ENCODE measurements around the gene PBLD.
"Not testable (repeated sequence)": the region's sequence is repeated elsewhere in the genome, so short reads cannot be mapped to it uniquely, and the experiment has no call there.

Gene PBLD

GRCh38 chr10:68277814-68278213 lies 54.9 kb downstream of the PBLD start:
- DNase-seq: not testable (repeated sequence)

GRCh38 chr10:68276224-68276623 lies 56.5 kb downstream of the PBLD start:
- DNase-seq: no peak

GRCh38 chr10:68275600-68276126 lies 57.1 kb downstream of the PBLD start:
- no peak for DNase-seq

GRCh38 chr10:68272833-68273232 lies 59.9 kb downstream of the PBLD start:
- no peak for DNase-seq

- DNase-seq: no peak
Measured at GRCh38 chr10:68271196-68271882, 61.4 kb downstream of the PBLD start.

GRCh38 chr10:68269562-68270290 lies 63.0 kb downstream of the PBLD start:
- no peak for DNase-seq

- no peak for DNase-seq
Measured at GRCh38 chr10:68261132-68261856, 71.4 kb downstream of the PBLD start.

- no peak for DNase-seq
Measured at GRCh38 chr10:68253346-68253745, 79.4 kb downstream of the PBLD start.

- no peak for DNase-seq
Measured at GRCh38 chr10:68251625-68252495, 80.9 kb downstream of the PBLD start.

GRCh38 chr10:68251151-68251550 lies 81.6 kb downstream of the PBLD start:
- no peak for DNase-seq

- no peak for DNase-seq
Measured at GRCh38 chr10:68249297-68249696, 83.4 kb downstream of the PBLD start.

GRCh38 chr10:68247931-68248330 lies 84.8 kb downstream of the PBLD start:
- DNase-seq: no peak

- not testable (repeated sequence) for DNase-seq
Measured at GRCh38 chr10:68246397-68246796, 86.3 kb downstream of the PBLD start.

- DNase-seq: no peak
Measured at GRCh38 chr10:68242051-68242450, 90.7 kb downstream of the PBLD start.

GRCh38 chr10:68239596-68240150 lies 93.1 kb downstream of the PBLD start:
- DNase-seq: no peak

GRCh38 chr10:68239069-68239468 lies 93.7 kb downstream of the PBLD start:
- no peak for DNase-seq

- no peak for DNase-seq
Measured at GRCh38 chr10:68238371-68238770, 94.4 kb downstream of the PBLD start.

GRCh38 chr10:68237173-68237572 lies 95.6 kb downstream of the PBLD start:
- DNase-seq: no peak

- no peak for DNase-seq
Measured at GRCh38 chr10:68235581-68235980, 97.1 kb downstream of the PBLD start.

GRCh38 chr10:68235111-68235510 lies 97.6 kb downstream of the PBLD start:
- no peak for DNase-seq

GRCh38 chr10:68233046-68233445 lies 99.7 kb downstream of the PBLD start:
- DNase-seq: no peak
